ENCODE measurements around the gene NAA25. TPM values are rescaled to one million over a fixed set of nuclear protein-coding genes. Genes with fewer than 3 reads are reported as not detected.

The NAA25 gene
- polyA plus RNA-seq, 1 of the 3 experiments (the other 2 are of a cell fraction) = 4.4 TPM

DNA sequence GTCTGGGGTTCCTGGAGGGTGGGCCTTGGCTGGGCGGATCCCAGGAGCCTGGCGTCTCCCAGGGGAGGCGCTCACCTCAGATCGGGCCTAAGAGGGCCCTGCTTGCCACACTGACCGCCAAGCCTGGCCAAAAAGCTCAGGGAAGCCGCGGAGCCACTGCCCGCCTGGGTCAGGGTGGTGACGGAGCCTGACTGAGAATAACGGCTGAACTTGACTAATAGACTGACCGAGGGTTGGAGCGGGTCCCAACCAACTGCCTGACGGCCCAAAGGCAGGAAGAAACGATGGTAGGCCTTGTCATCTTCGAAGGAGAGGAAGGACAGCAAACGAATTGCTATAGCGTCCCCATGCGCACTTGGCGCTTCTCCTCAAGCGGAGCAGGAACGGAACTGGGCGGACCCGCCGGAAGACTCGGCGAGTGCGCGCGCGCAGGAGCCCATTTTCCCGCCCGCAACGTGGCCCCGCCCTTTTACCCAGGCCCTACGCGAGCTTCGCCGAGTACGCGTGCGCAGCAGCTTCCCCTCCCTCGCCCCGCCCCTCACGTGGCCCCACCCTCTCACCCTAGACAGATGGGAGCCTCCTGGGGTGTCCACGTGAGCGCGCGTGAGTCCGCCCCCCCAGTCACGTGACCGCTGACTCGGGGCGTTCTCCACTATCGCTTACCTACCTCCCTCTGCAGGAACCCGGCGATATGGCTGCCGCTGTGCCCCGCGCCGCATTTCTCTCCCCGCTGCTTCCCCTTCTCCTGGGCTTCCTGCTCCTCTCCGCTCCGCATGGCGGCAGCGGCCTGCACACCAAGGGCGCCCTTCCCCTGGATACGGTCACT, 95.6 kb downstream of the NAA25 start, which contains the start of the genes ERP29 and TMEM116 (continued):
- TF ChIP-seq, protein P1, sequence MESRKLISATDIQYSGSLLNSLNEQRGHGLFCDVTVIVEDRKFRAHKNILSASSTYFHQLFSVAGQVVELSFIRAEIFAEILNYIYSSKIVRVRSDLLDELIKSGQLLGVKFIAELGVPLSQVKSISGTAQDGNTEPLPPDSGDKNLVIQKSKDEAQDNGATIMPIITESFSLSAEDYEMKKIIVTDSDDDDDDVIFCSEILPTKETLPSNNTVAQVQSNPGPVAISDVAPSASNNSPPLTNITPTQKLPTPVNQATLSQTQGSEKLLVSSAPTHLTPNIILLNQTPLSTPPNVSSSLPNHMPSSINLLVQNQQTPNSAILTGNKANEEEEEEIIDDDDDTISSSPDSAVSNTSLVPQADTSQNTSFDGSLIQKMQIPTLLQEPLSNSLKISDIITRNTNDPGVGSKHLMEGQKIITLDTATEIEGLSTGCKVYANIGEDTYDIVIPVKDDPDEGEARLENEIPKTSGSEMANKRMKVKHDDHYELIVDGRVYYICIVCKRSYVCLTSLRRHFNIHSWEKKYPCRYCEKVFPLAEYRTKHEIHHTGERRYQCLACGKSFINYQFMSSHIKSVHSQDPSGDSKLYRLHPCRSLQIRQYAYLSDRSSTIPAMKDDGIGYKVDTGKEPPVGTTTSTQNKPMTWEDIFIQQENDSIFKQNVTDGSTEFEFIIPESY (IDR thresholded peaks at IDR 0.05; ENCODE audit: borderline replicate concordance, low read depth) = no peak
- TF ChIP-seq RFX5 (IDR thresholded peaks at IDR 0.05; ENCODE audit: low read length) = no peak
- TF ChIP-seq, protein P2, sequence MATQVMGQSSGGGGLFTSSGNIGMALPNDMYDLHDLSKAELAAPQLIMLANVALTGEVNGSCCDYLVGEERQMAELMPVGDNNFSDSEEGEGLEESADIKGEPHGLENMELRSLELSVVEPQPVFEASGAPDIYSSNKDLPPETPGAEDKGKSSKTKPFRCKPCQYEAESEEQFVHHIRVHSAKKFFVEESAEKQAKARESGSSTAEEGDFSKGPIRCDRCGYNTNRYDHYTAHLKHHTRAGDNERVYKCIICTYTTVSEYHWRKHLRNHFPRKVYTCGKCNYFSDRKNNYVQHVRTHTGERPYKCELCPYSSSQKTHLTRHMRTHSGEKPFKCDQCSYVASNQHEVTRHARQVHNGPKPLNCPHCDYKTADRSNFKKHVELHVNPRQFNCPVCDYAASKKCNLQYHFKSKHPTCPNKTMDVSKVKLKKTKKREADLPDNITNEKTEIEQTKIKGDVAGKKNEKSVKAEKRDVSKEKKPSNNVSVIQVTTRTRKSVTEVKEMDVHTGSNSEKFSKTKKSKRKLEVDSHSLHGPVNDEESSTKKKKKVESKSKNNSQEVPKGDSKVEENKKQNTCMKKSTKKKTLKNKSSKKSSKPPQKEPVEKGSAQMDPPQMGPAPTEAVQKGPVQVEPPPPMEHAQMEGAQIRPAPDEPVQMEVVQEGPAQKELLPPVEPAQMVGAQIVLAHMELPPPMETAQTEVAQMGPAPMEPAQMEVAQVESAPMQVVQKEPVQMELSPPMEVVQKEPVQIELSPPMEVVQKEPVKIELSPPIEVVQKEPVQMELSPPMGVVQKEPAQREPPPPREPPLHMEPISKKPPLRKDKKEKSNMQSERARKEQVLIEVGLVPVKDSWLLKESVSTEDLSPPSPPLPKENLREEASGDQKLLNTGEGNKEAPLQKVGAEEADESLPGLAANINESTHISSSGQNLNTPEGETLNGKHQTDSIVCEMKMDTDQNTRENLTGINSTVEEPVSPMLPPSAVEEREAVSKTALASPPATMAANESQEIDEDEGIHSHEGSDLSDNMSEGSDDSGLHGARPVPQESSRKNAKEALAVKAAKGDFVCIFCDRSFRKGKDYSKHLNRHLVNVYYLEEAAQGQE (IDR thresholded peaks at IDR 0.05; ENCODE audit: low read depth, low read length) = 0 out of 2 replicates have a peak, but pooled peaks have one; percentile 14
- TF ChIP-seq TEAD4 (IDR thresholded peaks at IDR 0.05; ENCODE audit: borderline replicate concordance, insufficient read depth) = no peak
- no peak for TF ChIP-seq GATA2 (CRISPR knock-in tag; IDR thresholded peaks at IDR 0.05)
- no peak for TF ChIP-seq NFIC (IDR thresholded peaks at IDR 0.05; ENCODE audit: borderline replicate concordance)
- TF ChIP-seq EP300 (IDR thresholded peaks at IDR 0.05; ENCODE audit: borderline replicate concordance in 1 of 2, low read depth in 1 of 2, low read length in 1 of 2) = peak in 1 of 2 experiments; percentile 32; a peak in 1 of 4 replicates
- TF ChIP-seq CHD2 (IDR thresholded peaks at IDR 0.05; ENCODE audit: low read length, partially characterized antibody) = peak; percentile 12
- TF ChIP-seq TCF12 (IDR thresholded peaks at IDR 0.05) = no peak
- TF ChIP-seq GABPA (IDR thresholded peaks at IDR 0.05; ENCODE audit: low read depth) = peak; percentile 72
- no peak for TF ChIP-seq RCOR1 (IDR thresholded peaks at IDR 0.05; ENCODE audit: low read length)
- TF ChIP-seq NRF1 (IDR thresholded peaks at IDR 0.05; ENCODE audit: low read depth, low read length) = peak; percentile 83
- no peak for TF ChIP-seq RAD21 (IDR thresholded peaks at IDR 0.05; ENCODE audit: low read length)

DNA sequence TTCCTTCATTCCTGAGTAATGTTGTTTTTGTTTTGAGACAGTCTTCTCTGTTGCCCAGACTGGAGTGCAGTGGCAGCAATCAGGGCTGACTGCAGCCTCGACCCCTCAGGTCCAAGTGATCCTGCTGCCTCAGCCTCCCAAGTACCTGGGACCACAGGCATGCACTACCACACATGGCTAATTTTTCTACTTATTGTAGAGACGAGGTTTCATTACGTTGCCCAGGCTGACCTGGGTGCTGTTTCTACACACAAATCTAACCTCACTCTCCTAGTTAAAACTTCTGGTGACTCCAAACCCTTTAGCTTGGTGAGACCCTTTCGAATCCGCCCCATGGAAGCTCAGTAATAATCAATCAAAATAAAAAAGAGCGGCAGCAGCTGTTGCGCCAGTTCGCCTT, 96.9 kb downstream of the NAA25 start:
- Histone ChIP-seq H4K20me1 (ENCODE audit: insufficient read depth) (no peaks in the 10 kb centered on the region), H3K4me2 (peak overlapping the region; percentile 97)

More for the DNA sequence above, 96.9 kb downstream of the NAA25 start:
- DNase-seq = no peak
- Histone ChIP-seq H3K9ac (peak overlapping the region; percentile 88; the same call in 1 of the 2 replicates), H3K9me2 (no peaks in the 10 kb centered on the region), H3K27me3 (ENCODE audit: insufficient read depth) (no peaks in the 10 kb centered on the region), H3K27ac (ENCODE audit: low read depth in 2 of 2, low read length in 1 of 2) (no peak overlapping the region), H3K4me1 (ENCODE audit: control insufficient read depth in 1 of 2, insufficient read depth in 2 of 2, low read depth in 1 of 2, low read length in 1 of 2) (peaks cover 8 to 14% of the 10 kb centered on the region in 2 experiments; a peak in 1 of 4 replicates), H3K36me3 (replicated peaks in 1 of 2; ENCODE audit: control insufficient read depth in 1 of 2, insufficient read depth in 2 of 2, low read length in 1 of 2) (peaks cover 10% of the 10 kb centered on the region in 2 experiments), H3K9me3 (no peaks in the 10 kb centered on the region), H2AFZ (ENCODE audit: low read depth) (no peak overlapping the region), H3K79me2 (ENCODE audit: insufficient read depth) (peaks cover 51% of the 10 kb centered on the region), H3F3A (replicated peaks; ENCODE audit: insufficient read depth) (peaks cover 15% of the 10 kb centered on the region), H3K4me3 (ENCODE audit: low read depth in 2 of 2, low read length in 1 of 2) (peak overlapping the region; percentile 67 to 94; a peak in 3 of 4 replicates)
- POLR2A ChIA-PET = interaction anchor here (0.7 kb wide), 1 partner anchor 199 kb away, joined by 4 read pairs; no protein-coding TSS in a partner anchor
- CTCF ChIA-PET = interaction anchor here (1.6 kb wide), 1 partner anchor 21 kb away, joined by 3 read pairs; no protein-coding TSS in a partner anchor
- 90% methylated on average over 8 of the region's 8 CpGs for whole genome bisulfite sequencing (ENCODE audit: low lambda C conversion rate)
- TF ChIP-seq, protein P3, sequence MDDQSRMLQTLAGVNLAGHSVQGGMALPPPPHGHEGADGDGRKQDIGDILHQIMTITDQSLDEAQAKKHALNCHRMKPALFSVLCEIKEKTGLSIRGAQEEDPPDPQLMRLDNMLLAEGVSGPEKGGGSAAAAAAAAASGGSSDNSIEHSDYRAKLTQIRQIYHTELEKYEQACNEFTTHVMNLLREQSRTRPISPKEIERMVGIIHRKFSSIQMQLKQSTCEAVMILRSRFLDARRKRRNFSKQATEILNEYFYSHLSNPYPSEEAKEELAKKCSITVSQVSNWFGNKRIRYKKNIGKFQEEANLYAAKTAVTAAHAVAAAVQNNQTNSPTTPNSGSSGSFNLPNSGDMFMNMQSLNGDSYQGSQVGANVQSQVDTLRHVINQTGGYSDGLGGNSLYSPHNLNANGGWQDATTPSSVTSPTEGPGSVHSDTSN (IDR thresholded peaks at IDR 0.05) = no peak
- TF ChIP-seq RAD21 (IDR thresholded peaks at IDR 0.05; ENCODE audit: low read length) (no peak), RXRA (IDR thresholded peaks at IDR 0.05; ENCODE audit: borderline replicate concordance, low read depth) (no peak), SMC3 (IDR thresholded peaks at IDR 0.05; ENCODE audit: low read depth, low read length) (no peak), ELF1 (IDR thresholded peaks at IDR 0.05) (no peak), NRF1 (IDR thresholded peaks at IDR 0.05; ENCODE audit: low read depth, low read length) (no peak), RFX5 (IDR thresholded peaks at IDR 0.05; ENCODE audit: low read length) (no peak), GABPA (IDR thresholded peaks at IDR 0.05; ENCODE audit: low read depth) (no peak), TEAD4 (IDR thresholded peaks at IDR 0.05; ENCODE audit: borderline replicate concordance, insufficient read depth) (no peak)
- TF ChIP-seq, protein P4, sequence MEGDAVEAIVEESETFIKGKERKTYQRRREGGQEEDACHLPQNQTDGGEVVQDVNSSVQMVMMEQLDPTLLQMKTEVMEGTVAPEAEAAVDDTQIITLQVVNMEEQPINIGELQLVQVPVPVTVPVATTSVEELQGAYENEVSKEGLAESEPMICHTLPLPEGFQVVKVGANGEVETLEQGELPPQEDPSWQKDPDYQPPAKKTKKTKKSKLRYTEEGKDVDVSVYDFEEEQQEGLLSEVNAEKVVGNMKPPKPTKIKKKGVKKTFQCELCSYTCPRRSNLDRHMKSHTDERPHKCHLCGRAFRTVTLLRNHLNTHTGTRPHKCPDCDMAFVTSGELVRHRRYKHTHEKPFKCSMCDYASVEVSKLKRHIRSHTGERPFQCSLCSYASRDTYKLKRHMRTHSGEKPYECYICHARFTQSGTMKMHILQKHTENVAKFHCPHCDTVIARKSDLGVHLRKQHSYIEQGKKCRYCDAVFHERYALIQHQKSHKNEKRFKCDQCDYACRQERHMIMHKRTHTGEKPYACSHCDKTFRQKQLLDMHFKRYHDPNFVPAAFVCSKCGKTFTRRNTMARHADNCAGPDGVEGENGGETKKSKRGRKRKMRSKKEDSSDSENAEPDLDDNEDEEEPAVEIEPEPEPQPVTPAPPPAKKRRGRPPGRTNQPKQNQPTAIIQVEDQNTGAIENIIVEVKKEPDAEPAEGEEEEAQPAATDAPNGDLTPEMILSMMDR (IDR thresholded peaks at IDR 0.05) = no peak
- TF ChIP-seq, protein P5, sequence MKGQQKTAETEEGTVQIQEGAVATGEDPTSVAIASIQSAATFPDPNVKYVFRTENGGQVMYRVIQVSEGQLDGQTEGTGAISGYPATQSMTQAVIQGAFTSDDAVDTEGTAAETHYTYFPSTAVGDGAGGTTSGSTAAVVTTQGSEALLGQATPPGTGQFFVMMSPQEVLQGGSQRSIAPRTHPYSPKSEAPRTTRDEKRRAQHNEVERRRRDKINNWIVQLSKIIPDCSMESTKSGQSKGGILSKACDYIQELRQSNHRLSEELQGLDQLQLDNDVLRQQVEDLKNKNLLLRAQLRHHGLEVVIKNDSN (IDR thresholded peaks at IDR 0.05; ENCODE audit: borderline replicate concordance, low read depth) = no peak

Data from SK-N-SH (cell line).